ENCODE measurements around the gene TEX10. TPM values are rescaled to one million over a fixed set of nuclear protein-coding genes. Genes with fewer than 3 reads are reported as not detected.

TEX10 gene
- total RNA-seq, 1 donor from 2014 or later: 34.2 TPM

- no peak for DNase-seq (ENCODE audit: extremely low spot score, unreplicated experiment)
- H3K9me3 Mint-ChIP-seq: no peaks in the 10 kb centered on the region
- no peaks in the 10 kb centered on the region for H3K27me3 Mint-ChIP-seq
- TF ChIP-seq CTCF (conservative IDR thresholded peaks at IDR 0.05): peak; percentile 86
- peaks cover 19% of the 10 kb centered on the region for H3K36me3 Mint-ChIP-seq
- no peak overlapping the region for H3K4me3 Mint-ChIP-seq
- no peaks in the 10 kb centered on the region for H3K4me1 Mint-ChIP-seq (ENCODE audit: unreplicated experiment)
- H3K27ac Mint-ChIP-seq: no peak overlapping the region
These were observed 29.7 kb downstream of the TEX10 start for GRCh38 chr9:100322954-100323536.

GRCh38 chr9:100317706-100318105 lies 35.0 kb downstream of the TEX10 start:
- no peaks in the 10 kb centered on the region for H3K4me1 Mint-ChIP-seq (ENCODE audit: unreplicated experiment)
- H3K36me3 Mint-ChIP-seq: peaks cover 53% of the 10 kb centered on the region

GRCh38 chr9:100315561-100315960 lies 37.2 kb downstream of the TEX10 start:
- Mint-ChIP-seq H3K36me3 (peaks cover 70% of the 10 kb centered on the region), H3K4me3 (no peak overlapping the region), H3K9me3 (peaks cover 28% of the 10 kb centered on the region), H3K4me1 (ENCODE audit: unreplicated experiment) (no peaks in the 10 kb centered on the region), H3K27me3 (no peaks in the 10 kb centered on the region), H3K27ac (no peak overlapping the region)
- no peak for DNase-seq (ENCODE audit: extremely low spot score, unreplicated experiment)
- TF ChIP-seq CTCF (conservative IDR thresholded peaks at IDR 0.05): no peak

More at GRCh38 chr9:100317706-100318105, 35.0 kb downstream of the TEX10 start:
- Mint-ChIP-seq H3K4me3 (no peak overlapping the region), H3K27me3 (no peaks in the 10 kb centered on the region), H3K9me3 (peaks cover 16% of the 10 kb centered on the region), H3K27ac (no peak overlapping the region)
- DNase-seq (ENCODE audit: extremely low spot score, unreplicated experiment): no peak
- no peak for TF ChIP-seq CTCF (conservative IDR thresholded peaks at IDR 0.05)

- Mint-ChIP-seq H3K4me3 (no peak overlapping the region), H3K4me1 (ENCODE audit: unreplicated experiment) (no peaks in the 10 kb centered on the region), H3K27ac (no peak overlapping the region), H3K9me3 (peaks cover 19% of the 10 kb centered on the region), H3K36me3 (peaks cover 73% of the 10 kb centered on the region), H3K27me3 (no peaks in the 10 kb centered on the region)
- DNase-seq (ENCODE audit: extremely low spot score, unreplicated experiment): no peak
- no peak for TF ChIP-seq CTCF (conservative IDR thresholded peaks at IDR 0.05)
These were observed 42.8 kb downstream of the TEX10 start for GRCh38 chr9:100309992-100310391.

- H3K4me3 Mint-ChIP-seq: no peak overlapping the region
- H3K4me1 Mint-ChIP-seq (ENCODE audit: unreplicated experiment): no peaks in the 10 kb centered on the region
- DNase-seq (ENCODE audit: extremely low spot score, unreplicated experiment): no peak
- TF ChIP-seq CTCF (conservative IDR thresholded peaks at IDR 0.05): no peak
- peaks cover 72% of the 10 kb centered on the region for H3K36me3 Mint-ChIP-seq
- no peak overlapping the region for H3K27ac Mint-ChIP-seq
- no peaks in the 10 kb centered on the region for H3K27me3 Mint-ChIP-seq
- H3K9me3 Mint-ChIP-seq: peaks cover 13% of the 10 kb centered on the region
These were observed 43.7 kb downstream of the TEX10 start for GRCh38 chr9:100308965-100309564.

All from type B pancreatic cell (in vitro differentiated cells).